Ishikawa (cell line): ENCODE results near the gene EMILIN2.

Source experiments
- CEBPB ChIP-seq: IDR thresholded peaks from 2 replicates; pipeline ENCODE4 v1.6.1; 2012
- CREB1 ChIP-seq: IDR thresholded peaks from 2 replicates; pipeline ENCODE4 v1.6.1; 2012; ENCODE audit warnings: low read depth
- EGR1 ChIP-seq: IDR thresholded peaks from 2 replicates; pipeline ENCODE4 v1.6.1; 2012
- EP300 ChIP-seq: IDR thresholded peaks from 2 replicates; pipeline ENCODE4 v1.6.1; 2012; ENCODE audit warnings: borderline replicate concordance
- FOXM1 ChIP-seq: IDR thresholded peaks from 2 replicates; pipeline ENCODE4 v1.6.1; 2012; ENCODE audit warnings: low read depth, borderline replicate concordance
- MAX ChIP-seq: IDR thresholded peaks from 2 replicates; pipeline ENCODE4 v1.6.1; 2012
- NFIC ChIP-seq: IDR thresholded peaks from 2 replicates; pipeline ENCODE4 v1.6.1; 2012
- RAD21 ChIP-seq: IDR thresholded peaks from 2 replicates; pipeline ENCODE4 v1.6.1; 2012; ENCODE audit warnings: low read depth
- REST ChIP-seq: IDR thresholded peaks from 2 replicates; pipeline ENCODE4 v1.6.1; 2012; ENCODE audit warnings: low read depth, mild to moderate bottlenecking
- TAF1 ChIP-seq: IDR thresholded peaks from 2 replicates; pipeline ENCODE4 v1.6.1; 2012; ENCODE audit warnings: low read depth, mild to moderate bottlenecking
- TCF12 ChIP-seq: IDR thresholded peaks from 2 replicates; pipeline ENCODE4 v1.6.1; 2012; ENCODE audit warnings: low read depth
- TEAD4 ChIP-seq: IDR thresholded peaks from 2 replicates; pipeline ENCODE4 v1.6.1; 2012
- USF1 ChIP-seq: IDR thresholded peaks from 2 replicates; pipeline ENCODE4 v1.6.1; 2012
- YY1 ChIP-seq: IDR thresholded peaks from 2 replicates; pipeline ENCODE4 v1.6.1; 2012; ENCODE audit warnings: low read depth
- ZBTB7A ChIP-seq: IDR thresholded peaks from 2 replicates; pipeline ENCODE4 v1.6.1; 2012; ENCODE audit warnings: low read depth

The EMILIN2 gene

GRCh38 chr18:2920546-2921343, 73.9 kb downstream of the EMILIN2 start:
- TF ChIP-seq RAD21 (no peak), EGR1 (no peak), CREB1 (no peak), MAX (no peak)

- no peak for TF ChIP-seq CEBPB
- TF ChIP-seq MAX, result no peak
- TF ChIP-seq REST, result no peak
- TF ChIP-seq EGR1, result no peak
- no peak for TF ChIP-seq YY1
- TF ChIP-seq EP300, result no peak
Observed at GRCh38 chr18:2921778-2922177, 75.0 kb downstream of the EMILIN2 start.

GRCh38 chr18:2923464-2923863, 76.7 kb downstream of the EMILIN2 start:
- TF ChIP-seq CEBPB (no peak), MAX (no peak), FOXM1 (no peak), NFIC (no peak), TEAD4 (no peak), YY1 (no peak), CREB1 (no peak), TCF12 (no peak)

- TF ChIP-seq TEAD4 (no peak), NFIC (no peak), TAF1 (no peak), REST (no peak), USF1 (no peak), EP300 (no peak), YY1 (no peak), FOXM1 (no peak)
Observed at GRCh38 chr18:2924920-2925319, 78.1 kb downstream of the EMILIN2 start.

GRCh38 chr18:2926528-2926927, 79.7 kb downstream of the EMILIN2 start:
- no peak for TF ChIP-seq REST
- TF ChIP-seq ZBTB7A, result no peak
- no peak for TF ChIP-seq EP300
- TF ChIP-seq NFIC, result no peak
- TF ChIP-seq TAF1, result no peak
- no peak for TF ChIP-seq MAX
- no peak for TF ChIP-seq USF1
- no peak for TF ChIP-seq RAD21
- no peak for TF ChIP-seq FOXM1
- no peak for TF ChIP-seq YY1
- TF ChIP-seq CEBPB, result no peak
- no peak for TF ChIP-seq TEAD4
- no peak for TF ChIP-seq EGR1
- no peak for TF ChIP-seq TCF12
- TF ChIP-seq CREB1, result no peak
